HG03565 (cell line): ENCODE measurements around the gene SLC16A10.
"Not testable (repeated sequence)": the region's sequence is repeated elsewhere in the genome, so short reads cannot be mapped to it uniquely, and the experiment has no call there.

Source experiments
- ATAC-seq: cut with Tn5 transposase; IDR thresholded peaks from one replicate; pipeline ENCODE4 v1.9.1; 2021; ENCODE audit warnings: mild to moderate bottlenecking, moderate library complexity; ENCODE audit not compliant: unreplicated experiment

Gene SLC16A10

GRCh38 chr6:111129013-111129412 lies 41.7 kb downstream of the SLC16A10 start:
- ATAC-seq = no peak

- ATAC-seq = not testable (repeated sequence)
Observed at GRCh38 chr6:111131018-111131417, 43.7 kb downstream of the SLC16A10 start.

- ATAC-seq = not testable (repeated sequence)
Observed at GRCh38 chr6:111132669-111133068, 45.4 kb downstream of the SLC16A10 start.

- not testable (repeated sequence) for ATAC-seq
Observed at GRCh38 chr6:111134236-111134869, 47.0 kb downstream of the SLC16A10 start.

- ATAC-seq = not testable (repeated sequence)
Observed at GRCh38 chr6:111137489-111138093, 50.3 kb downstream of the SLC16A10 start.

- no peak for ATAC-seq
Observed at GRCh38 chr6:111147440-111147839, 60.1 kb downstream of the SLC16A10 start.

GRCh38 chr6:111148110-111148509 lies 60.8 kb downstream of the SLC16A10 start:
- ATAC-seq = no peak

- ATAC-seq = no peak
Observed at GRCh38 chr6:111150577-111150976, 63.3 kb downstream of the SLC16A10 start.

- ATAC-seq = no peak
Observed at GRCh38 chr6:111154981-111155380, 67.7 kb downstream of the SLC16A10 start.

- ATAC-seq = no peak
Observed at GRCh38 chr6:111157412-111157811, 70.1 kb downstream of the SLC16A10 start.

GRCh38 chr6:111159633-111160032 lies 72.3 kb downstream of the SLC16A10 start:
- ATAC-seq = no peak

GRCh38 chr6:111161650-111162049 lies 74.3 kb downstream of the SLC16A10 start:
- ATAC-seq = no peak

GRCh38 chr6:111162504-111162903 lies 75.2 kb downstream of the SLC16A10 start:
- no peak for ATAC-seq

GRCh38 chr6:111171577-111172400 lies 84.5 kb downstream of the SLC16A10 start:
- peak; percentile 63 for ATAC-seq

GRCh38 chr6:111172563-111172962 lies 85.3 kb downstream of the SLC16A10 start:
- no peak for ATAC-seq

- ATAC-seq = no peak
Observed at GRCh38 chr6:111173341-111173740, 86.0 kb downstream of the SLC16A10 start.

- ATAC-seq = no peak
Observed at GRCh38 chr6:111173946-111174345, 86.6 kb downstream of the SLC16A10 start.

- ATAC-seq = no peak
Observed at GRCh38 chr6:111175109-111175508, 87.8 kb downstream of the SLC16A10 start.

GRCh38 chr6:111176038-111176759 lies 88.9 kb downstream of the SLC16A10 start:
- no peak for ATAC-seq

GRCh38 chr6:111176760-111177099 lies 89.4 kb downstream of the SLC16A10 start:
- no peak for ATAC-seq

- no peak for ATAC-seq
Observed at GRCh38 chr6:111177131-111177530, 89.8 kb downstream of the SLC16A10 start.
